ENCODE measurements around the gene STUM. TPM values are rescaled to one million over a fixed set of nuclear protein-coding genes. Genes with fewer than 3 reads are reported as not detected.
A peak's percentile ranks its signal among the peaks of the same experiment; 100 is the strongest.

The STUM gene
- total RNA-seq, 1 donor from 2014 or later = not detected

GRCh38 chr1:226645279-226645976 is 96.9 kb downstream of the STUM start:
- TF ChIP-seq CTCF (IDR thresholded peaks at IDR 0.05) (no peak), EZH2 (IDR thresholded peaks at IDR 0.05) (no peak), EZH2phosphoT487 (IDR thresholded peaks at IDR 0.05) (no peak)
- Histone ChIP-seq H3K4me3 (no peak overlapping the region), H3K9ac (no peak overlapping the region), H3K27me3 (no peaks in the 10 kb centered on the region), H4K20me1 (ENCODE audit: low read depth) (no peaks in the 10 kb centered on the region), H3K27ac (no peak overlapping the region), H3K36me3 (no peaks in the 10 kb centered on the region), H3K4me1 (peaks cover 21% of the 10 kb centered on the region), H3K79me2 (ENCODE audit: low read depth) (no peaks in the 10 kb centered on the region), H3K4me2 (no peak overlapping the region), H3F3A (ENCODE audit: low read depth) (peaks cover 15% of the 10 kb centered on the region), H3K9me3 (ENCODE audit: low read depth) (no peaks in the 10 kb centered on the region), H2AFZ (replicated peaks) (no peak overlapping the region)
- H3K4me3 Mint-ChIP-seq = no peak overlapping the region
- H3K4me1 Mint-ChIP-seq = peaks cover 35% of the 10 kb centered on the region
- DNase-seq (ENCODE audit: low spot score) = no peak
- H3K27ac Mint-ChIP-seq = no peak overlapping the region
- peaks cover 12% of the 10 kb centered on the region for H3K36me3 Mint-ChIP-seq
- no peaks in the 10 kb centered on the region for H3K9me3 Mint-ChIP-seq
- no peaks in the 10 kb centered on the region for H3K27me3 Mint-ChIP-seq (ENCODE audit: insufficient read depth, low read depth)

GRCh38 chr1:226646026-226646869 is 97.7 kb downstream of the STUM start:
- Histone ChIP-seq H3K9me3 (ENCODE audit: low read depth) (no peaks in the 10 kb centered on the region), H3K4me1 (peaks cover 20% of the 10 kb centered on the region), H3K36me3 (no peaks in the 10 kb centered on the region), H3K27ac (no peak overlapping the region), H4K20me1 (ENCODE audit: low read depth) (no peaks in the 10 kb centered on the region), H3K9ac (no peak overlapping the region), H2AFZ (replicated peaks) (no peak overlapping the region), H3K4me2 (no peak overlapping the region), H3K27me3 (no peaks in the 10 kb centered on the region), H3K4me3 (no peak overlapping the region), H3F3A (ENCODE audit: low read depth) (peaks cover 16% of the 10 kb centered on the region), H3K79me2 (ENCODE audit: low read depth) (no peaks in the 10 kb centered on the region)
- peaks cover 12% of the 10 kb centered on the region for H3K36me3 Mint-ChIP-seq
- H3K4me1 Mint-ChIP-seq = peaks cover 39% of the 10 kb centered on the region
- DNase-seq (ENCODE audit: low spot score) = no peak
- H3K4me3 Mint-ChIP-seq = peak overlapping the region; percentile 27
- no peak overlapping the region for H3K27ac Mint-ChIP-seq
- H3K9me3 Mint-ChIP-seq = no peaks in the 10 kb centered on the region
- no peaks in the 10 kb centered on the region for H3K27me3 Mint-ChIP-seq (ENCODE audit: insufficient read depth, low read depth)
- TF ChIP-seq CTCF (IDR thresholded peaks at IDR 0.05) (no peak), EZH2 (IDR thresholded peaks at IDR 0.05) (no peak), EZH2phosphoT487 (IDR thresholded peaks at IDR 0.05) (no peak)

GRCh38 chr1:226646870-226647449 is 98.4 kb downstream of the STUM start:
- H3K9me3 Mint-ChIP-seq = no peaks in the 10 kb centered on the region
- Histone ChIP-seq H3K9me3 (ENCODE audit: low read depth) (no peaks in the 10 kb centered on the region), H3K4me1 (peaks cover 20% of the 10 kb centered on the region), H3K4me2 (no peak overlapping the region), H3K9ac (no peak overlapping the region), H3K4me3 (no peak overlapping the region), H4K20me1 (ENCODE audit: low read depth) (no peaks in the 10 kb centered on the region), H3F3A (ENCODE audit: low read depth) (peaks cover 16% of the 10 kb centered on the region), H3K36me3 (no peaks in the 10 kb centered on the region), H2AFZ (replicated peaks) (no peak overlapping the region), H3K79me2 (ENCODE audit: low read depth) (no peaks in the 10 kb centered on the region), H3K27me3 (no peaks in the 10 kb centered on the region), H3K27ac (no peak overlapping the region)
- peaks cover 39% of the 10 kb centered on the region for H3K4me1 Mint-ChIP-seq
- DNase-seq (ENCODE audit: low spot score) = no peak
- peaks cover 12% of the 10 kb centered on the region for H3K36me3 Mint-ChIP-seq
- no peak overlapping the region for H3K27ac Mint-ChIP-seq
- no peaks in the 10 kb centered on the region for H3K27me3 Mint-ChIP-seq (ENCODE audit: insufficient read depth, low read depth)
- TF ChIP-seq EZH2phosphoT487 (IDR thresholded peaks at IDR 0.05) = no peak
- TF ChIP-seq CTCF (IDR thresholded peaks at IDR 0.05) = no peak
- no peak for TF ChIP-seq EZH2 (IDR thresholded peaks at IDR 0.05)
- peak overlapping the region; percentile 27 for H3K4me3 Mint-ChIP-seq

All from neural progenitor cell (in vitro differentiated cells).